SK-N-SH (cell line): Measurements from ENCODE around the gene TMOD4. TPM values are rescaled to one million over a fixed set of nuclear protein-coding genes. Genes with fewer than 3 reads are reported as not detected.

Experiments used
- CTCF ChIA-PET: fragments of 300-600, 350-600 bp; formaldehyde crosslinking; extraction: SDS; loops from one replicate; lab custom pipeline; 2021; lab: Yijun Ruan, JAX
- POLR2A ChIA-PET: fragments of 350-600 bp; sonication (Branson Sonifier 250); formaldehyde crosslinking; extraction: SDS; loops from one replicate; lab custom pipeline; 2020; ENCODE audit warnings: antibody characterized with exemption, inconsistent platforms; lab: Yijun Ruan, JAX
- DNase-seq: peaks from one replicate; pipeline ENCODE4 v3.0.0; 2012
- H2AFZ ChIP-seq: fragments of 200-600 bp; sonication (generic); 2 replicates; pipeline ENCODE4 v1.8.1; 2016; ENCODE audit warnings: antibody characterized with exemption, mild to moderate bottlenecking, low read depth
- H3F3A ChIP-seq: fragments of 200-600 bp; sonication (generic); replicated peaks from 2 replicates; pipeline ENCODE3; 2016; ENCODE audit warnings: antibody characterized with exemption, mild to moderate bottlenecking; ENCODE audit not compliant: insufficient read depth
- H3K27ac ChIP-seq, 2 experiments: fragments of 200-500 bp in 1 of 2; fragments of 200-600 bp in 1 of 2; sonication (Bioruptor generic) in 1 of 2; sonication (generic), shearing (Covaris generic) in 1 of 2; 2 replicates each; pipeline versions ENCODE4 v1.5.1 to v1.6.1; 2014 to 2016; ENCODE audit warnings: low read depth in 2 of 2, inconsistent platforms in 1 of 2, low read length in 1 of 2, mild to moderate bottlenecking in 1 of 2, mixed read lengths in 1 of 2
- H3K27me3 ChIP-seq: fragments of 200-600 bp; sonication (generic), shearing (Covaris generic); 2 replicates; pipeline ENCODE4 v1.6.1; 2016; ENCODE audit warnings: mixed run types; ENCODE audit not compliant: insufficient read depth
- H3K36me3 ChIP-seq, 2 experiments: fragments of 200-500 bp in 1 of 2; fragments of 200-600 bp in 1 of 2; sonication (Bioruptor generic) in 1 of 2; sonication (generic) in 1 of 2; replicated peaks in 1 of 2; 2 replicates each; pipeline versions ENCODE3 to v1.5.1; 2014 to 2016; ENCODE audit warnings: low read length in 1 of 2, mild to moderate bottlenecking in 1 of 2; ENCODE audit not compliant: insufficient read depth in 2 of 2, control insufficient read depth in 1 of 2
- H3K4me1 ChIP-seq, 2 experiments: fragments of 200-500 bp in 1 of 2; fragments of 200-600 bp in 1 of 2; sonication (Bioruptor generic) in 1 of 2; sonication (generic), shearing (Covaris generic) in 1 of 2; 2 replicates each; pipeline versions ENCODE4 v1.5.1 to v1.6.1; 2014 to 2016; ENCODE audit warnings: low read depth in 1 of 2, low read length in 1 of 2, mixed run types in 1 of 2; ENCODE audit not compliant: insufficient read depth in 2 of 2, control insufficient read depth in 1 of 2
- H3K4me2 ChIP-seq: fragments of 200-600 bp; sonication (generic), shearing (Covaris generic); 2 replicates; pipeline ENCODE4 v1.6.1; 2017; ENCODE audit warnings: mixed run types
- H3K4me3 ChIP-seq, 2 experiments: fragments of 200-500 bp in 1 of 2; fragments of 200-600 bp in 1 of 2; sonication (Bioruptor generic) in 1 of 2; sonication (generic), shearing (Covaris generic) in 1 of 2; 2 replicates each; pipeline versions ENCODE4 v1.5.1 to v1.8.1; 2014 to 2016; ENCODE audit warnings: low read depth in 2 of 2, inconsistent platforms in 1 of 2, low read length in 1 of 2, mild to moderate bottlenecking in 1 of 2, mixed read lengths in 1 of 2, moderate library complexity in 1 of 2
- H3K79me2 ChIP-seq: fragments of 200-600 bp; sonication (generic); 2 replicates; pipeline ENCODE4 v1.8.1; 2017; ENCODE audit warnings: mild to moderate bottlenecking; ENCODE audit not compliant: insufficient read depth
- H3K9ac ChIP-seq: fragments of 200-600 bp; sonication (generic); 2 replicates; pipeline ENCODE4 v1.6.1; 2017; ENCODE audit warnings: mixed run types
- H3K9me2 ChIP-seq: fragments of 200-600 bp; sonication (generic); 2 replicates; pipeline ENCODE4 v1.6.1; 2017; ENCODE audit warnings: mixed run types
- H3K9me3 ChIP-seq: fragments of 200-600 bp; sonication (generic); 2 replicates; pipeline ENCODE4 v1.6.1; 2017; ENCODE audit warnings: mixed run types, mild to moderate bottlenecking, moderate library complexity
- H4K20me1 ChIP-seq: fragments of 200-600 bp; sonication (generic); 2 replicates; pipeline ENCODE4 v1.6.1; 2017; ENCODE audit warnings: mild to moderate bottlenecking, mixed run types; ENCODE audit not compliant: insufficient read depth
- CTCF ChIP-seq: fragments of 200-600 bp; sonication (generic); IDR thresholded peaks from 2 replicates; pipeline ENCODE4 v1.6.1; 2017; ENCODE audit warnings: antibody characterized with exemption, mild to moderate bottlenecking, moderate library complexity
- EZH2phosphoT487 ChIP-seq: fragments of 200-600 bp; sonication (generic); IDR thresholded peaks from 2 replicates; pipeline ENCODE4 v1.6.1; 2017; ENCODE audit warnings: low read depth, mixed run types, mild to moderate bottlenecking, antibody characterized with exemption, moderate library complexity, borderline replicate concordance
- MEF2A ChIP-seq: IDR thresholded peaks from 2 replicates; pipeline ENCODE4 v1.4.0; 2012; ENCODE audit warnings: low read depth, borderline replicate concordance
- NFIC ChIP-seq: IDR thresholded peaks from 2 replicates; pipeline ENCODE4 v1.4.0; 2012; ENCODE audit warnings: borderline replicate concordance
- RCOR1 ChIP-seq: fragments of 150-350 bp; IDR thresholded peaks from 2 replicates; pipeline ENCODE4 v1.6.1; 2017; ENCODE audit warnings: antibody characterized with exemption, low read length
- REST ChIP-seq: IDR thresholded peaks from 2 replicates; pipeline ENCODE4 v1.6.1; 2012; ENCODE audit warnings: mild to moderate bottlenecking, low read depth, low read length, moderate library complexity
- SIN3A ChIP-seq: IDR thresholded peaks from 2 replicates; pipeline ENCODE4 v1.6.1; 2012; ENCODE audit warnings: low read depth, mild to moderate bottlenecking, low read length, moderate library complexity, borderline replicate concordance
- SMC3 ChIP-seq: IDR thresholded peaks from 2 replicates; pipeline ENCODE4 v1.6.1; 2012; ENCODE audit warnings: low read depth, low read length, improper control_type of control experiment
- TCF12 ChIP-seq: IDR thresholded peaks from 2 replicates; pipeline ENCODE4 v1.4.0; 2012
- whole genome bisulfite sequencing: methylation state at CpG from one replicate; pipeline ENCODE4 v1.1.6; 2017; ENCODE audit warnings: low lambda C conversion rate; 5-methylcytosine and 5-hydroxymethylcytosine counted together
- polyA plus RNA-seq, 3 experiments: library from polyadenylated mRNA; depleted of rRNA; stranded (reverse); fragments of >200 nt; gene quantifications; 2 replicates each; pipeline ENCODE4 v1.2.3, GENCODE V29; 2012
- TF ChIP-seq, protein P1 (sequence below): fragments of 150-350 bp; IDR thresholded peaks from 2 replicates; pipeline ENCODE4 v1.6.1; 2017; ENCODE audit warnings: antibody characterized with exemption, low read length, low read depth, borderline replicate concordance

Gene TMOD4
- polyA plus RNA-seq (2012; rRNA removed): 0.57 and 0.59 TPM in 2 replicates
- 0.20 and 0.37 TPM in 2 replicates for polyA plus RNA-seq (2012; cell fraction: cytosol; rRNA removed)
- polyA plus RNA-seq (2012; cell fraction: nucleus; rRNA removed): 1.7 and 2.0 TPM in 2 replicates

GRCh38 chr1:151175863-151176262 lies at the start of gene TMOD4:
Gene TMOD4, minus strand, starts transcription at chr1:151175981. Its CDS starts 1,106 bp downstream, at chr1:151174875.
- H3K36me3 ChIP-seq: peaks cover 26 to 40% of the 10 kb centered on the region in 2 experiments
- H3K27ac ChIP-seq: no peak within 1 kb of the TSS
- CTCF ChIA-PET: interaction anchor here (0.5 to 3.1 kb wide), 12 partner anchors 8 to 235 kb away, joined by 3 to 21 read pairs (median 4); partner anchors contain the start of genes LYSMD1, MINDY1, SCNM1 and VPS72
- H3K4me2 ChIP-seq: no peak within 1 kb of the TSS
- H4K20me1 ChIP-seq: no peaks in the 10 kb centered on the region
- no peaks in the 10 kb centered on the region for H3K9me3 ChIP-seq
- no peaks in the 10 kb centered on the region for H3K27me3 ChIP-seq
- no peak within 1 kb of the TSS for H3K4me3 ChIP-seq
- H2AFZ ChIP-seq: no peak within 1 kb of the TSS
- 64% methylated on average over 4 of the region's 4 CpGs for WGBS
- peak; percentile 67 for DNase-seq
- TF ChIP-seq CTCF: peak; percentile 64
- no peak for TF ChIP-seq SIN3A
- TF ChIP-seq, all 33 proteins: peak for 1
- Histone ChIP-seq H3K79me2 (no peaks in the 10 kb centered on the region), H3K9me2 (no peaks in the 10 kb centered on the region), H3K9ac (no peak within 1 kb of the TSS), H3K4me1 (no peaks in the 10 kb centered on the region), H3F3A (peaks cover 13% of the 10 kb centered on the region)
- POLR2A ChIA-PET: interaction anchor here (1.4 kb wide), 1 partner anchor 14 kb away, joined by 6 read pairs; the partner anchor contains the start of gene VPS72

GRCh38 chr1:151222130-151222529 lies 46.3 kb upstream of the TMOD4 start:
- peaks cover 65% of the 10 kb centered on the region for H4K20me1 ChIP-seq
- no peak for DNase-seq
- CTCF ChIA-PET: interaction anchor here (0.6 kb wide), 1 partner anchor 45 kb away, joined by 3 read pairs; no protein-coding TSS in a partner anchor
- WGBS: 79% methylated on average over 4 of the region's 4 CpGs
- H3K27me3 ChIP-seq: no peaks in the 10 kb centered on the region
- no peaks in the 10 kb centered on the region for H3K9me2 ChIP-seq
- H3K4me1 ChIP-seq: peaks cover 0 to 10% of the 10 kb centered on the region in 2 experiments; a peak in 2 of 4 replicates
- H2AFZ ChIP-seq: no peak overlapping the region
- H3K79me2 ChIP-seq: peaks cover 99% of the 10 kb centered on the region
- no peak overlapping the region for H3K9ac ChIP-seq
- H3K4me2 ChIP-seq: 0 out of 2 replicates have a peak overlapping the region, but pooled peaks have one; percentile 5
- peak; percentile 24; the same call in 1 of the 2 replicates for TF ChIP-seq NFIC
- no peak for TF ChIP-seq CTCF
- H3K27ac ChIP-seq: no peak overlapping the region; a peak in 1 of 4 replicates
- H3K9me3 ChIP-seq: no peaks in the 10 kb centered on the region
- H3F3A ChIP-seq: peaks cover 15% of the 10 kb centered on the region
- H3K4me3 ChIP-seq: no peak overlapping the region
- POLR2A ChIA-PET: no interaction called here
- peaks cover 8 to 27% of the 10 kb centered on the region in 2 experiments for H3K36me3 ChIP-seq

DNA sequence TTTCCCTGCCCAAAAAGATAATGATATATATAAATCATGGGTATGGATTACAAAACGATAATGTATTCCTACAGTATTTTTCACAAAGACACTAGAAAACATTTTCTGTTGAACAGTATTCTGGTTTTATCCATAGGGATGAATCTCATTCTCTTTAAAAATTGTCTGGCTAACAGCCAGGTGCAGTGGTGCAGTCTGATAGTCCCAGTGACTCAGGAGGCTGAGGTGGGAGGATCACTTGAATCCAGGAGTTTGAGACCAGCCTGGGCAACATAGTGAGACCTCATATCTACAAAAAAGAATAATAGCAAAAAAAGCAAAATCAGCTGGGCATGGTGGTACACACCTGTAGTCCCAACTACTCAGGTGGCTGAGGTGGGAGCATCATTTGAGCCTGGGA lies 45.8 kb upstream of the TMOD4 start:
- Histone ChIP-seq H3K9me3 (no peaks in the 10 kb centered on the region), H3K9ac (no peak overlapping the region), H3K4me3 (no peak overlapping the region), H3K9me2 (no peaks in the 10 kb centered on the region), H3K27me3 (no peaks in the 10 kb centered on the region), H3F3A (peaks cover 12% of the 10 kb centered on the region), H4K20me1 (peaks cover 70% of the 10 kb centered on the region), H3K79me2 (peaks cover 99% of the 10 kb centered on the region), H3K36me3 (peaks cover 5 to 22% of the 10 kb centered on the region in 2 experiments), H2AFZ (no peak overlapping the region), H3K27ac (no peak overlapping the region), H3K4me1 (peaks cover 0 to 10% of the 10 kb centered on the region in 2 experiments; a peak in 2 of 4 replicates), H3K4me2 (no peak overlapping the region)
- 92% methylated on average over 1 of the region's 1 CpG for WGBS
- ChIA-PET POLR2A (no interaction called here), CTCF (no interaction called here)
- TF ChIP-seq TCF12 (no peak), RCOR1 (no peak), REST (no peak), SMC3 (no peak), MEF2A (no peak), EZH2phosphoT487 (no peak)
- TF ChIP-seq, protein P1, sequence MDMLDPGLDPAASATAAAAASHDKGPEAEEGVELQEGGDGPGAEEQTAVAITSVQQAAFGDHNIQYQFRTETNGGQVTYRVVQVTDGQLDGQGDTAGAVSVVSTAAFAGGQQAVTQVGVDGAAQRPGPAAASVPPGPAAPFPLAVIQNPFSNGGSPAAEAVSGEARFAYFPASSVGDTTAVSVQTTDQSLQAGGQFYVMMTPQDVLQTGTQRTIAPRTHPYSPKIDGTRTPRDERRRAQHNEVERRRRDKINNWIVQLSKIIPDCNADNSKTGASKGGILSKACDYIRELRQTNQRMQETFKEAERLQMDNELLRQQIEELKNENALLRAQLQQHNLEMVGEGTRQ: no peak
- no peak for DNase-seq
